K562 (cell line): ENCODE measurements around the gene RMND5B.

Experiments used
- BDP1 ChIP-seq: IDR thresholded peaks from 3 replicates; pipeline ENCODE4 v1.6.1; 2011; ENCODE audit not compliant: insufficient read length, insufficient read depth
- ELF4 ChIP-seq: fragments of 450-650 bp; formaldehyde crosslinking; IDR thresholded peaks from 2 replicates; pipeline ENCODE4 v1.4.0; 2022; ENCODE audit warnings: missing genetic modification characterization
- FOXJ3 ChIP-seq: sonication (generic); formaldehyde crosslinking; IDR thresholded peaks from 2 replicates; pipeline ENCODE4 v1.4.0; 2020; ENCODE audit warnings: mild to moderate bottlenecking, missing genetic modification reagents
- GABPB2 ChIP-seq: fragments of 250-450 bp; sonication (Bioruptor Pico); conservative IDR thresholded peaks from 2 replicates; pipeline ENCODE4 v1.5.1; 2021; ENCODE audit warnings: mild to moderate bottlenecking
- NR1H2 ChIP-seq: sonication (generic); formaldehyde crosslinking; IDR thresholded peaks from 2 replicates; pipeline ENCODE4 v1.4.0; 2020; ENCODE audit warnings: mild to moderate bottlenecking, missing genetic modification reagents
- SMAD2 ChIP-seq: fragments of 150-350 bp; IDR thresholded peaks from 2 replicates; pipeline ENCODE4 v1.6.1; 2014; ENCODE audit warnings: low read depth, mild to moderate bottlenecking, low read length
- ZBTB17 ChIP-seq: fragments of 450-650 bp; formaldehyde crosslinking; IDR thresholded peaks from 2 replicates; pipeline ENCODE4 v1.4.0; 2020; ENCODE audit warnings: mild to moderate bottlenecking

- no peak for TF ChIP-seq ELF4 (CRISPR knock-in tag)
- TF ChIP-seq NR1H2: no peak
- TF ChIP-seq BDP1: no peak
- no peak for TF ChIP-seq ZBTB17 (CRISPR knock-in tag)
- TF ChIP-seq SMAD2: no peak
- no peak for TF ChIP-seq FOXJ3 (CRISPR knock-in tag)
- no peak for TF ChIP-seq GABPB2 (CRISPR knock-in tag)
Observed at GRCh38 chr5:178187014-178187413, 56.2 kb downstream of the RMND5B start, which contains the start of gene GMCL2.
